Measurements from ENCODE around the gene CYTH4. TPM values are rescaled to one million over a fixed set of nuclear protein-coding genes. Genes with fewer than 3 reads are reported as not detected.

CYTH4 gene
- total RNA-seq, 4 donors from 2014 or later = 5.1 to 27.3 (median 9.4) TPM

DNA sequence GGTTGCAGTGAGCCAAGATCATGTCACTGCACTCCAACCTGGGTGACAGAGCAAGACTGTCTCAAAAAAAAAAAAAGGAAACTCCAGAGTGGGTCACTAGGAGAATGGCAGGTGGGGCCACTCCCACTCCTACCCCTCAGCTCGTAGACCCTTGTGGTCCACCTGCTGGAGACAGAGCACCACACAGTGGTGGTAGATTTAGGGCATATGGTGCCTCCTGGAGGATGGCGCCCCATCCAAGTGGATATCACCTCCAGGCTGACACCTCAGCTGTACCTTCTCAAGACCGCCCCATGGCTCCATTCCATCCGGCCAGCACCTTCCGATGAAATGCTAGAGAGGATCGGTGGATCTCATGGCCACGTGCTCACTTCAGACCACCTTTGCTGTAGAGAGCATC lies 6.2 kb downstream of the CYTH4 start:
- Histone ChIP-seq H3K4me1 (peaks cover 0 to 9% (median 6%) of the 10 kb centered on the region in 4 donors), H3K36me3 (no peaks in the 10 kb centered on the region), H3K4me3 (no peak overlapping the region), H3K27ac (replicated peaks in 1 of 4) (no peak overlapping the region), H3K27me3 (peaks cover 0 to 74% (median 4%) of the 10 kb centered on the region in 4 donors), H3K9me3 (no peaks in the 10 kb centered on the region)
- DNase-seq (ENCODE audit: extremely low spot score) = no peak
- no peak for TF ChIP-seq EP300 (IDR thresholded peaks at IDR 0.05)
- intact Hi-C loops (cut with DNase I) = no loop called here
- 92% methylated on average over 7 of the region's 7 CpGs for WGBS

DNA sequence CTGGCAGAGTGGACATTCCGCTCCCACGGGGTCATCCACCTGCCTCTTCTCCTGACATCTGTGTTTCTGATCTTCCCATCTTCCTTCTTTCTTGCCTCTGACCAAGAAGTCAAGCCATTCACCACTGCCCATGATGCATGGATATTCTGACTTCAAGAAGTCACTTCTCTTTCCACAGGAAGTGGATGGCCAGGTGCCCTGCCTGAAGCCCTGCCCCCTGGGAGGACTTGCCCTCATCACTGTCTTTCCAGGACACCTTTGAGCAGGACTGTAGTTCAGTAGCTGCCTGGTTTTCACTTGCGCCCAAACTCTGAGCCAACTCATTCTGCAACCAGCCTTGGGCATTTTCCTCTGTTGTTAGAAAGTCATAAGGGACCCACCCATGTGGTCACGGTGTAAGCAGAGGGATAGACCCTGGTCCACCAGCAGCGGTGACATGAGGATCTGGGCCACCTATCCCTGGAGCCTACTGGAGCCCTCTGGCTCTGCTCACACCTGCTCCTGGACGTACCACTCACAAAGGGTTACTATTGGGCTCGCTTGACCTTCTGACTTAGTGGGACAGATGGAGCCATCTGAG lies 6.9 kb downstream of the CYTH4 start:
- WGBS = 100% methylated on average over 3 of the region's 7 CpGs
- no peaks in the 10 kb centered on the region for H3K36me3 ChIP-seq
- intact Hi-C loops (cut with DNase I) = no loop called here
- TF ChIP-seq EP300 (IDR thresholded peaks at IDR 0.05) = no peak
- TF ChIP-seq, protein P1, sequence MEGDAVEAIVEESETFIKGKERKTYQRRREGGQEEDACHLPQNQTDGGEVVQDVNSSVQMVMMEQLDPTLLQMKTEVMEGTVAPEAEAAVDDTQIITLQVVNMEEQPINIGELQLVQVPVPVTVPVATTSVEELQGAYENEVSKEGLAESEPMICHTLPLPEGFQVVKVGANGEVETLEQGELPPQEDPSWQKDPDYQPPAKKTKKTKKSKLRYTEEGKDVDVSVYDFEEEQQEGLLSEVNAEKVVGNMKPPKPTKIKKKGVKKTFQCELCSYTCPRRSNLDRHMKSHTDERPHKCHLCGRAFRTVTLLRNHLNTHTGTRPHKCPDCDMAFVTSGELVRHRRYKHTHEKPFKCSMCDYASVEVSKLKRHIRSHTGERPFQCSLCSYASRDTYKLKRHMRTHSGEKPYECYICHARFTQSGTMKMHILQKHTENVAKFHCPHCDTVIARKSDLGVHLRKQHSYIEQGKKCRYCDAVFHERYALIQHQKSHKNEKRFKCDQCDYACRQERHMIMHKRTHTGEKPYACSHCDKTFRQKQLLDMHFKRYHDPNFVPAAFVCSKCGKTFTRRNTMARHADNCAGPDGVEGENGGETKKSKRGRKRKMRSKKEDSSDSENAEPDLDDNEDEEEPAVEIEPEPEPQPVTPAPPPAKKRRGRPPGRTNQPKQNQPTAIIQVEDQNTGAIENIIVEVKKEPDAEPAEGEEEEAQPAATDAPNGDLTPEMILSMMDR (IDR thresholded peaks at IDR 0.05) = no peak
- no peak for TF ChIP-seq POLR2A (IDR thresholded peaks at IDR 0.05; ENCODE audit: low read depth)
- no peak for TF ChIP-seq POLR2AphosphoS5 (IDR thresholded peaks at IDR 0.05)
- peaks cover 0 to 73% (median under 1%) of the 10 kb centered on the region in 4 donors for H3K27me3 ChIP-seq
- H3K4me3 ChIP-seq = no peak overlapping the region
- H3K4me1 ChIP-seq = peaks cover 0 to 9% (median 5%) of the 10 kb centered on the region in 4 donors
- no peaks in the 10 kb centered on the region for H3K9me3 ChIP-seq
- DNase-seq (ENCODE audit: extremely low spot score) = no peak
- H3K27ac ChIP-seq (replicated peaks in 1 of 4) = no peak overlapping the region

DNA sequence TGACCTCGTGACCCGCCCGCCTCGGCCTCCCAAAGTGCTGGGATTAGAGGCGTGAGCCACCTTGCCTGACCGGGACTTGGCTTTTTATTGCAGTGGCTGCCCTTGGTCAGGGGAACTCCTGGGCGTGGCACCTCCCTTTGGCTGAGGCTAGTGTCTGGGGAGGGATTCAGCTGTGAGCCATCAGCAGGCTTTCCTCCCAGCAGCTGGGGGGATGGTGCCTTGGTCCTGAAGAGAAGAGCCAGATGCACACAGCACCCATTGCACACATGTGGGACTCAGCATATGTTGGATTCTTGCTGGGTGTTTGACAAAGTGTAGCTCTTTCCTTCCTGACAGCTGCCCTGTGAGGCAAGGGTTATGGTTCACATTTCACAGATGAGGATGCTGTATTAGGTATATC lies 8.4 kb downstream of the CYTH4 start:
- Histone ChIP-seq H3K27ac (replicated peaks in 1 of 4) (no peak overlapping the region), H3K36me3 (no peaks in the 10 kb centered on the region), H3K4me3 (no peak overlapping the region), H3K9me3 (no peaks in the 10 kb centered on the region), H3K4me1 (peaks cover 0 to 6% (median 0%) of the 10 kb centered on the region in 4 donors), H3K27me3 (peaks cover 0 to 78% (median 0%) of the 10 kb centered on the region in 4 donors)
- 46% methylated on average over 6 of the region's 7 CpGs for WGBS
- DNase-seq (ENCODE audit: extremely low spot score) = no peak
- intact Hi-C loops (cut with DNase I) = no loop called here
- TF ChIP-seq POLR2A (IDR thresholded peaks at IDR 0.05; ENCODE audit: low read depth) (no peak), EP300 (IDR thresholded peaks at IDR 0.05) (no peak), POLR2AphosphoS5 (IDR thresholded peaks at IDR 0.05) (no peak)
- TF ChIP-seq, protein P1 (IDR thresholded peaks at IDR 0.05) = no peak

DNA sequence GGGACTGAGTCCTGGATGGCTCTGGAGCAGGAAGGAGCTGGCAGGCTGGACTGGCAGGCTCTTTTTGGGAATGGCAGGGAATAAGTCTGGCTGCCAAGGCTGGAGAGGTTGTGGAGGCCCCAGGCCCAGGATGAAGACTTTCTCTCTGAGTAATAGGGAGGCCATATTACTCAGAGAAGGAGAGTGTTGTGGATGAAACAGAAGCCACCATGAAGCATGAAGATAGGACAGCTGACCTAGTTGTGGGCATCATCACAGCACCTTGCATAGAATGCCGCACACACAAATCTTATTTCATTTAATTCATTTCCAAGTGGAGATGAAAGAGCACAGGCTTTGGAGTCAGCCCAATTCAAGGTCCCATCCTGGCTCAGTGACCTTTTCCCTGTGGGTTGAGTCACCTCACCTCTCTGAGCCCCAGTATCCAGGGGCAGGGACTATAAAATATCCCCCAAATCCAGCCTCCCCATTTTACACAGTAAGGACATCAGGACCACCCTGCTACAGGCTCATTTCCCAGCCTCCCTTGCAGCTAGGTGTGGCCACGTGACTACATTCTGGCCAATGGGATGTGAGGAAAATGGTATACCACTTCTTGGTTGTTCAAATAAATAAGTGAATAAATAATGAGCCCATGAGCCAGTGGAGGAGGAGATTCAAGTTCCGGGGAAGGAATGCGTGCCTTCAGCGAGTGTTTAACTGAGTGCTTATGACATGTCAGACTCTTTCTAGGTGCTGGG lies 9.4 kb downstream of the CYTH4 start:
- Histone ChIP-seq H3K9me3 (no peaks in the 10 kb centered on the region), H3K4me1 (peaks cover 0 to 6% (median 0%) of the 10 kb centered on the region in 4 donors), H3K4me3 (no peak overlapping the region), H3K27me3 (peaks cover 0 to 78% (median 0%) of the 10 kb centered on the region in 4 donors), H3K36me3 (no peaks in the 10 kb centered on the region), H3K27ac (replicated peaks in 1 of 4) (no peak overlapping the region)
- intact Hi-C loops (cut with DNase I) = no loop called here
- no peak for DNase-seq (ENCODE audit: extremely low spot score)
- WGBS = 95% methylated on average over 5 of the region's 5 CpGs
- no peak for TF ChIP-seq POLR2AphosphoS5 (IDR thresholded peaks at IDR 0.05)
- TF ChIP-seq POLR2A (IDR thresholded peaks at IDR 0.05; ENCODE audit: low read depth) = no peak
- TF ChIP-seq, protein P1 (IDR thresholded peaks at IDR 0.05) = no peak
- no peak for TF ChIP-seq EP300 (IDR thresholded peaks at IDR 0.05)

DNA sequence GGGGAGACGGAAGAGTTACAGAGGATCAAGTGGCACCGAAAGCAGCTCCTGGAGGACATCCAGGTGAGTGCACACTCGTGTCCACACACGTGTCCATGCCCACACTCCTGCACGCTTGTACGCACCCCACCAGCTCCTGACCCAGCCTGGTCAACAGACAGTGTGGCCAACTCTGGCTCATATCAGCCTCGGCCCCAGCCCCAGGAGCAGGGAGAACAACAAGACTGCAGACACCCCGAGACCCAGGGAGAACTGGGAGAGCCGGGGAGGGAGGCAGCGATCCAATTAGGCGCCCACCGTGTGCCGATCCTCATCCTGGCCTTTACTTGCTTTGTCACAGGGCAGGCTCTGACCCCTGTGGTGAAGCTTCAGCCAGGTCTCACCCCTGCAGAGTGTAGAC lies 10.3 kb downstream of the CYTH4 start:
- DNase-seq (ENCODE audit: extremely low spot score) = no peak
- Histone ChIP-seq H3K27me3 (peaks cover 0 to 69% (median 0%) of the 10 kb centered on the region in 4 donors), H3K4me3 (no peak overlapping the region), H3K36me3 (no peaks in the 10 kb centered on the region), H3K9me3 (no peaks in the 10 kb centered on the region), H3K27ac (replicated peaks in 1 of 4) (no peak overlapping the region), H3K4me1 (peaks cover 0 to 6% (median 0%) of the 10 kb centered on the region in 4 donors)
- intact Hi-C loops (cut with DNase I) = no loop called here
- TF ChIP-seq POLR2AphosphoS5 (IDR thresholded peaks at IDR 0.05) (no peak), EP300 (IDR thresholded peaks at IDR 0.05) (no peak), POLR2A (IDR thresholded peaks at IDR 0.05; ENCODE audit: low read depth) (no peak)
- TF ChIP-seq, protein P1 (IDR thresholded peaks at IDR 0.05) = no peak
- 82% methylated on average over 13 of the region's 13 CpGs for WGBS
